Inferior parietal cortex (tissue), 1 donor: ENCODE results near the gene PRDM11.
"Not testable (repeated sequence)": the region's sequence is repeated elsewhere in the genome, so short reads cannot be mapped to it uniquely, and the experiment has no call there.

Experiments used
- DNase-seq: peaks from one replicate; pipeline ENCODE4 v3.0.0-alpha.2; 2016; ENCODE audit errors: extremely low spot score

Gene PRDM11

GRCh38 chr11:45233121-45233803 is 86.8 kb downstream of the PRDM11 start:
- DNase-seq, result peak; percentile 69

GRCh38 chr11:45233804-45234170 is 87.3 kb downstream of the PRDM11 start:
- no peak for DNase-seq

DNA sequence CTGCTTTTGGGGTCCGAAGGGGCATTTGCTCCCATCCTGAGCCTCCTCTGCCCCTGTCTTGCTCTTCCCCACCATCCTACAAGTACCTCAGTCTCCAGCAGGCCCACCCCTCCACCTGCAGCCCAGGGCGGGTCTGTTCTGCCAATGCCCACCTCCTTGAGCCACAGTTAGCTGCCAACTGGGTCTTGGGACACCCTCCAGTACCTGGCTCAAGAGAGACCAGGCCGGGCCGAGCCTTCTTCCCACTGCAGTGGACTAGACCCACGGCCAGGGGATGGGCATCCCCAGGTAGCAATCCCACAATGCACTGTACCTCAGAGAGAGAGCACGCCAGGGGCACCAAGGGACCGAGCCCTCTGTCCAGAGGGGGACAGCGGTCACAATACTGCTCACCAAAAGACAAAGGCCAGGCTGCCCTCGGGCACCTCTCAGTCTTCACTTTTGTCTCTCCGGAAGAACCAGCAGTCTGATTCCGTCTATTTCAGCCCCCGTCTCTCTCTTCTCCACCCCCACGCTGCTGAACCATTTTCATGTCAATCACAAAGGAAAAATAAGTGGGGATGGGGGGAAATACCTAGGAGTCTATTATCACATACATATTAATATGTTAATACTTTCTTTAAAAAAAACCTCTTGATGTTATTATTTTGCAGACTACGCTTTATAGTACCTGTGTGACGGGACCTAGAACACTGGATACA is 88.0 kb downstream of the PRDM11 start:
- DNase-seq, result no peak

DNA sequence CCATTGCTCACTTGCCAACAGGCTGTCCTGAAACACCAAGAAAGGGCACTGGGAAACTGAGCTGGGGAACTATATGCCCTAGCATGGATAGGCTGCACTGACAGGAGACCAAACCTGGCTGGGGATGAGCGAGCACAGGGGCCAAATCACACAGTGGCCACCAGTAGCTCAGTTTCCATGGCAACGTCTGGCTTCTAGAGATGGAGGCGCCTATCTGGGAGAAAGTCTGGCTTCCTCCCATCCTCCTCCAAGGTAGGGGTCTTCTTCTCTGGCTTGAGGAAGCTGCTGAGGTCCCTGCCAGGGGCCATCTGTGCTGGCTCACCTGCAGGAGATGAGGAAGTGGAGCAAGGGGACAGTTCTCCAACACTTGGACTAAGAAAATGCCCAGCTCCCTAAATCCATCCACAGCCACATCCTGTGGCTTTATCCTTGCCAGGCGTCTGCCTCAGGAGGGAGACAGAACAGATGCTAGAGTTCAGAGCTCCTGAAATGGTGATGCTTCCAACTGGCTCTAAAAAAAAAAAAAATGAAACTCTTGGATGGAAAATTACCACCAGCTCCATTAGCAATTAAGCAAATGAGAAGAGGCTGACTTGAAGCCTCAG is 91.4 kb downstream of the PRDM11 start:
- DNase-seq, result peak; percentile 30

GRCh38 chr11:45238724-45239123 is 92.3 kb downstream of the PRDM11 start:
- DNase-seq, result no peak

DNA sequence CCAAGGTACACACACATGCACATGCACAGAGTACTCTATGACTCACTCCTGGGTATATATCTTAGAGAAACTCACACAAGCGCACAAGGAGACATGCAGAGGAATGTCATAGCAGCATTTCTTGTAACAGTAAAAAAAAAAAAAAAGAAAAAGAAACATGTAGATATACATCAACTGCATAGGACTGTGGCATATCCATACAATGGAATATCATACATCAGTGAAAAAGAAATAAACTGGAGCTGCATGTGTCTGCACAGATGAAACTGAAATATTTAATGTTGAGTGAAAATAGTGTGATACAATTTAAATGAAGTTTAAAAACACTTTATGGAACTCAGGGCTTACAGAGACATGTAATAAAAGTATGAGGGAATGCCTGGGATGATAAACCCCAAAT is 93.3 kb downstream of the PRDM11 start:
- no peak for DNase-seq

GRCh38 chr11:45243967-45244366 is 97.5 kb downstream of the PRDM11 start:
- no peak for DNase-seq

- peak; percentile 32 for DNase-seq
Observed at GRCh38 chr11:45245218-45246045, 99.0 kb downstream of the PRDM11 start.

GRCh38 chr11:45246241-45246640 is 99.8 kb downstream of the PRDM11 start:
- DNase-seq, result no peak

DNA sequence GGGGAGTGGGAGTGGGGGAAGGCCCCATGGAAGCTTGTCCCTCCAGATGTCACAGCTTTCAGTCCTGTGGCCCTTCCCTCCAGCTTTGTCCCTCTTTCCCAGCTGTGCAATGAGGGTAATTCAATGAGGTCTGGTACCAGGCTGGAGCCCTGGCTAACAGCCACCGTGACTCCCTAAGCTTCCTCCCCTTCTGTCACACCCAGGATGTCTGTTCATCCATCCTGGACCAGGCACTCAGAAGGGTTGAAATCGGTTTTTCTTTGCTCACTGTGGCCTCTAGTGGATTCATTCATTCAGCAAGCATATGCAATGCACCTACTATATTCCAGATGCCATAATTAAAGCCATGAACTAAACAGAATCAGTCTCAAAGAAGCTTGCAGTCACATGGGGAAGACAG is 101.0 kb downstream of the PRDM11 start:
- no peak for DNase-seq

DNA sequence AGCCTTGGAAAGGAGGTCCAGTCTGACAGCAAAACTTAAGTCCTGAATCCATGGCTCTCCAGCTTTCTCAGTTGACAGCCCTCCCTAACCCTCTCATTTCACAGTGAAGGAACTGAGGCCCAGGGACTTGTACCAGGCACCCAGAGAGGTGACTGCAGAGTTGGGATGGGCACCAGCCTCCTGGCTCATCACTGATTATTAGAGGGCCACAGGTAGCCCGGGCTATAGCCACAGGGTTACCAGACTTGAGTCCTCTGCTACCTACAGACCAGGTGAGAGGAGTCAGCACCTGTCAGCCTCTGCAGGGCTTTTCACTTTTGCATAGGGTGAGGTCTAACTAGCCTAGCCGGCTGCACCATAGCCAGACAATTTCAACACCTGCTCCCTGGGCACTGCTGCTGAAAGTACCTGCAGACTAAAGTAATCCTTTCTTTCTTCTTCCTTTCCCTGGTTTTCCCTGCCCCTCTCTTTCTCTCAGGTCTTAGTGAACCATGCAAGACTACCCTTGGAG is 102.1 kb downstream of the PRDM11 start:
- DNase-seq, result no peak

- not testable (repeated sequence) for DNase-seq
Observed at GRCh38 chr11:45249372-45249771, 102.9 kb downstream of the PRDM11 start.

GRCh38 chr11:45250035-45250718 is 103.7 kb downstream of the PRDM11 start:
- DNase-seq, result no peak

- DNase-seq, result no peak
Observed at GRCh38 chr11:45252134-45252856, 105.9 kb downstream of the PRDM11 start.

DNA sequence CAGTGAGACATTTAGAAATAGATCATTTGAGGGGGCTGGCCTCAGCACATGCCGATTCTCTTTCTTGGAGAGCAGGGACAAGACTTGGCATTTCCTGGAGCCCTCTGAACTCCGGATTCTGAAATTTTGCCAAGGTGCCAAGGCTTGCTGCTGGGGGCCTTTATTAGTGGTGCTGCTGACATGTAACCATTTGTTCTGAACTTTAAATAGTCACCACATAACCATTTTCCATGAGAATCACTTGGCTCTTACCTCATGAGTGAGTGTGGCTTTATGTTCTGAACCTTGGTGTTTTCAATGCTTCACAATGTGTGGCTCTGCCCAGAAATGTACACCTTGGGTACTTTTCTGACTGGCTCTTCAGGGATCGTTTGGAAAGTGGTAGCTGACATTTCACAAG is 106.4 kb downstream of the PRDM11 start:
- no peak for DNase-seq

GRCh38 chr11:45253640-45254039 is 107.2 kb downstream of the PRDM11 start:
- no peak for DNase-seq

GRCh38 chr11:45254070-45254469 is 107.6 kb downstream of the PRDM11 start:
- DNase-seq, result no peak

DNA sequence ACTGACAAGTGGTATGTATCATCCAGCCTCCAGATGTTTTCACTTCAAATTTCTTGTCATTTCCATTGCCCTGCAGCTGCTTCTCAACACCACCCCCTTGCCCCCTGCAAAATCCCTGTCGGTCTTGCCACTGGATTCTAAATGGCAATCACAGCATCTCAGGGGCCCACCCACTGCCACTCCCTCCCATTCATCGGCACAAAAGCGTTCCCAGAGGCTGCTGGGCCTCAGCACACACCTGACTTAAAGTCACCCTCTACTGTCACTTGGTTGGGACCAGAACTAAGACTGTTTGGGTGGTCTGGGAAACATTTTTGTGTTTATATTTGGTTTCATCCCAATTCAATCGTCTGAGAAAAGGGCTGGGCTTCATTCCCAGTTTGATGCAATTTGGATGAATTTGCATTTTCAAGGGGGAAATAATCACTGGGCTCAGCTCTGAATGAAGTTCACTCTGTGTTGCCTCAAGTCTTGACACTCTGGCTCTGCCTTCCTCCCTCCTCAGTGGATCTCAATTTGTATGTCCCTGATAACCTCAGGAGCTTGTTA is 112.6 kb downstream of the PRDM11 start:
- no peak for DNase-seq

- DNase-seq, result no peak
Observed at GRCh38 chr11:45259592-45259991, 113.2 kb downstream of the PRDM11 start.

GRCh38 chr11:45260071-45260470 is 113.6 kb downstream of the PRDM11 start:
- DNase-seq, result no peak
